Measurements from ENCODE around the gene DOCK4. TPM values are rescaled to one million over a fixed set of nuclear protein-coding genes. Genes with fewer than 3 reads are reported as not detected.

The DOCK4 gene
- polyA plus RNA-seq, 1 donor (not counting 4 experiments of a cell fraction or from before 2014, with no cell fraction given), result 13.9 TPM

DNA sequence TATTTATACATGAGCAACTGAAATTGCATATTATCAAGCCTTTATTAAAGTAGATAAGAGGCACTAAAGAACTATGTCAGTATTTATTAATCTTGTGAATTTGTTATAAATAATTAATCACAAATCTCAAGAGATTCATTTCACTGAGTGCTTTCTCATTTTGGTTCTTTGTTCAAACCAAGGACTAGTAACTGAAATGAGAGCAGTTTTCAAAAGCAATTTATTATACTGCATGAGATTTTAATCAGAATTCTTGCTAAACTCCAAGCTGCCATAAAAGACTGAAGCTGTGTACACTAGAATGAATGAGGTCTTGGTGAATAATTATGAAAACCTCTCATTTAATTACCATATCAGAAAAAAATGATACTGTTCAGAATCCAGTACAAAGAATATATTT is 419.1 kb downstream of the DOCK4 start:
- Histone ChIP-seq H4K20me1 (ENCODE audit: control insufficient read depth, extremely low read depth, insufficient read depth, low read length) (no peaks in the 10 kb centered on the region), H3K4me1 (ENCODE audit: control insufficient read depth, extremely low read depth, insufficient read depth, low read length) (no peaks in the 10 kb centered on the region), H3K36me3 (ENCODE audit: control insufficient read depth in 2 of 2, extremely low read depth in 1 of 2, insufficient read depth in 2 of 2, low read length in 2 of 2) (peaks cover 0 to 1% of the 10 kb centered on the region in 2 experiments), H3K4me2 (ENCODE audit: control insufficient read depth, extremely low read depth, insufficient read depth, low read depth, low read length) (no peak overlapping the region), H3K9me3 (ENCODE audit: control insufficient read depth, low read depth, low read length) (no peaks in the 10 kb centered on the region), H2AFZ (ENCODE audit: control insufficient read depth, low read length) (no peak overlapping the region), H3K9me1 (ENCODE audit: control insufficient read depth, extremely low read depth, insufficient read depth, low read length) (no peaks in the 10 kb centered on the region), H3K79me2 (ENCODE audit: control insufficient read depth, insufficient read depth, low read length) (no peaks in the 10 kb centered on the region), H3K27ac (ENCODE audit: control insufficient read depth, insufficient read depth, low read length) (no peak overlapping the region), H3K9ac (ENCODE audit: control insufficient read depth, extremely low read depth, insufficient read depth, low read length) (no peak overlapping the region), H3K4me3 (ENCODE audit: control insufficient read depth in 2 of 3, extremely low read depth in 1 of 3, insufficient read depth in 2 of 3, low read depth in 1 of 3, low read length in 3 of 3) (no peak overlapping the region), H3K27me3 (ENCODE audit: control insufficient read depth, extremely low read depth, insufficient read depth, low read length) (no peaks in the 10 kb centered on the region)
- FAIRE-seq (no peak), DNase-seq (ENCODE audit: low read depth, low spot score) (no peak)
- TF ChIP-seq, protein P1, sequence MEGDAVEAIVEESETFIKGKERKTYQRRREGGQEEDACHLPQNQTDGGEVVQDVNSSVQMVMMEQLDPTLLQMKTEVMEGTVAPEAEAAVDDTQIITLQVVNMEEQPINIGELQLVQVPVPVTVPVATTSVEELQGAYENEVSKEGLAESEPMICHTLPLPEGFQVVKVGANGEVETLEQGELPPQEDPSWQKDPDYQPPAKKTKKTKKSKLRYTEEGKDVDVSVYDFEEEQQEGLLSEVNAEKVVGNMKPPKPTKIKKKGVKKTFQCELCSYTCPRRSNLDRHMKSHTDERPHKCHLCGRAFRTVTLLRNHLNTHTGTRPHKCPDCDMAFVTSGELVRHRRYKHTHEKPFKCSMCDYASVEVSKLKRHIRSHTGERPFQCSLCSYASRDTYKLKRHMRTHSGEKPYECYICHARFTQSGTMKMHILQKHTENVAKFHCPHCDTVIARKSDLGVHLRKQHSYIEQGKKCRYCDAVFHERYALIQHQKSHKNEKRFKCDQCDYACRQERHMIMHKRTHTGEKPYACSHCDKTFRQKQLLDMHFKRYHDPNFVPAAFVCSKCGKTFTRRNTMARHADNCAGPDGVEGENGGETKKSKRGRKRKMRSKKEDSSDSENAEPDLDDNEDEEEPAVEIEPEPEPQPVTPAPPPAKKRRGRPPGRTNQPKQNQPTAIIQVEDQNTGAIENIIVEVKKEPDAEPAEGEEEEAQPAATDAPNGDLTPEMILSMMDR (optimal IDR thresholded peaks at IDR 0.05 in 1 of 3, IDR thresholded peaks at IDR 0.05 in 1 of 3, conservative IDR thresholded peaks at IDR 0.05 in 1 of 3; ENCODE audit: extremely low read depth in 1 of 3, insufficient read depth in 2 of 3, low read length in 3 of 3), result no peak
- TF ChIP-seq EZH2 (IDR thresholded peaks at IDR 0.05; ENCODE audit: low read length), result no peak
- dilution Hi-C loops (cut with MboI; ENCODE audit: extremely low pct_ligation_motif_present, low sequenced_read_pairs), result no loop called here

DNA sequence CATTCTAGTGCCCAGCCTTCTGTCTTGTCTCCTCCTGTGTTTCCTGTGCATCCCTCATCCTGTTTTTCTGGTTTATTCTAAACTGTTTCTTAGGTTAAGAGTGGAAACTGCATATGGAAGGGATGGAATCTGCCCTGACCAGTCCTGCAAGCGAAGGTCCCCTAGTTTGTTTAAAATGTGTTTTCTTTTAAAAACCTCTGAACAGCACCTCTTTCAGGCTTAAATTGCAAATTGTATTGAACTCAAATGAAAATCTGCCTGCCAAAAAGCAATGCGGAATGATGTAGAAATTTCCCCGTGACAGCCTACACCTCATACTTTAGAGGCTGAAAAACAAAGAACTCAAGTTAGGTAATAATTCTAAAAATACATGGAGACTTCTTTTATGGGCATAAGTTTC is 421.1 kb downstream of the DOCK4 start:
- Histone ChIP-seq H3K27me3 (ENCODE audit: control insufficient read depth, extremely low read depth, insufficient read depth, low read length) (no peaks in the 10 kb centered on the region), H3K9me3 (ENCODE audit: control insufficient read depth, low read depth, low read length) (no peaks in the 10 kb centered on the region), H3K79me2 (ENCODE audit: control insufficient read depth, insufficient read depth, low read length) (no peaks in the 10 kb centered on the region), H3K4me1 (ENCODE audit: control insufficient read depth, extremely low read depth, insufficient read depth, low read length) (no peaks in the 10 kb centered on the region), H3K27ac (ENCODE audit: control insufficient read depth, insufficient read depth, low read length) (no peak overlapping the region), H2AFZ (ENCODE audit: control insufficient read depth, low read length) (no peak overlapping the region), H3K9ac (ENCODE audit: control insufficient read depth, extremely low read depth, insufficient read depth, low read length) (no peak overlapping the region), H3K4me3 (ENCODE audit: control insufficient read depth in 2 of 3, extremely low read depth in 1 of 3, insufficient read depth in 2 of 3, low read depth in 1 of 3, low read length in 3 of 3) (no peak overlapping the region), H3K4me2 (ENCODE audit: control insufficient read depth, extremely low read depth, insufficient read depth, low read depth, low read length) (no peak overlapping the region), H3K36me3 (ENCODE audit: control insufficient read depth in 2 of 2, extremely low read depth in 1 of 2, insufficient read depth in 2 of 2, low read length in 2 of 2) (peaks cover 0 to 1% of the 10 kb centered on the region in 2 experiments), H4K20me1 (ENCODE audit: control insufficient read depth, extremely low read depth, insufficient read depth, low read length) (no peaks in the 10 kb centered on the region), H3K9me1 (ENCODE audit: control insufficient read depth, extremely low read depth, insufficient read depth, low read length) (no peaks in the 10 kb centered on the region)
- TF ChIP-seq EZH2 (IDR thresholded peaks at IDR 0.05; ENCODE audit: low read length), result no peak
- TF ChIP-seq, protein P1 (optimal IDR thresholded peaks at IDR 0.05 in 1 of 3, IDR thresholded peaks at IDR 0.05 in 1 of 3, conservative IDR thresholded peaks at IDR 0.05 in 1 of 3; ENCODE audit: extremely low read depth in 1 of 3, insufficient read depth in 2 of 3, low read length in 3 of 3), result no peak
- dilution Hi-C loops (cut with MboI; ENCODE audit: extremely low pct_ligation_motif_present, low sequenced_read_pairs), result no loop called here
- no peak for DNase-seq (ENCODE audit: low read depth, low spot score)
- FAIRE-seq, result no peak
